Measurements from ENCODE around the gene CACNA1D. TPM values are rescaled to one million over a fixed set of nuclear protein-coding genes. Genes with fewer than 3 reads are reported as not detected.

CACNA1D gene
- total and polyA plus RNA-seq, 2 experiments from 2014 or later = 5.2 to 27.8 TPM

DNA sequence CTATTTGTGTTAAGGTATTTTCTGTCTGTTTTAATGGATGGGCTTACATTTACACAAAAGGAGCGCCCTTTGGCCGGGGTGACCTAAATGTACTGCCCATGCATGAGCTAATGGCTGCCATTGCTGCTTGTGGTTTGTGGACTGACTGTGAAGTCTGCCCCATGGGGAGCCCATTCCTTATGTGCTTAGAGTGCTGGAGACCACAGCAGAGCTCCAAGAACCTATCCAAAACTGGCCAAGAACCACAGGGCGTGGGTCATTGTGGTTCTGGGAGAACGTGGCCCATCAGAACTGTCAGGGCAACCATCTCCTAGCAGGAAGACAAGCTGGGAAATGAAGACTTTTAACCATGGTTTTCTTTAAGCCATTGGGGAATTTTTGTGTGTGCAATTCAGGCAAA, 246.5 kb downstream of the CACNA1D start:
- Histone ChIP-seq H3K4me2 (no peak overlapping the region), H3K4me3 (no peak overlapping the region), H3K9me3 (ENCODE audit: low read depth) (no peaks in the 10 kb centered on the region), H3K27me3 (no peaks in the 10 kb centered on the region), H2AFZ (no peak overlapping the region), H3K9me2 (replicated peaks; ENCODE audit: insufficient read depth) (no peaks in the 10 kb centered on the region), H3K4me1 (ENCODE audit: insufficient read depth) (no peaks in the 10 kb centered on the region), H4K20me1 (ENCODE audit: insufficient read depth, poor library complexity, severe bottlenecking) (no peaks in the 10 kb centered on the region), H3K27ac (no peak overlapping the region), H3K36me3 (replicated peaks; ENCODE audit: insufficient read depth, low read depth) (no peaks in the 10 kb centered on the region), H3K79me2 (no peaks in the 10 kb centered on the region)
- no peak for TF ChIP-seq EZH2phosphoT487 (IDR thresholded peaks at IDR 0.05; ENCODE audit: low read depth, severe bottlenecking, unreplicated experiment)
- TF ChIP-seq, protein P1, sequence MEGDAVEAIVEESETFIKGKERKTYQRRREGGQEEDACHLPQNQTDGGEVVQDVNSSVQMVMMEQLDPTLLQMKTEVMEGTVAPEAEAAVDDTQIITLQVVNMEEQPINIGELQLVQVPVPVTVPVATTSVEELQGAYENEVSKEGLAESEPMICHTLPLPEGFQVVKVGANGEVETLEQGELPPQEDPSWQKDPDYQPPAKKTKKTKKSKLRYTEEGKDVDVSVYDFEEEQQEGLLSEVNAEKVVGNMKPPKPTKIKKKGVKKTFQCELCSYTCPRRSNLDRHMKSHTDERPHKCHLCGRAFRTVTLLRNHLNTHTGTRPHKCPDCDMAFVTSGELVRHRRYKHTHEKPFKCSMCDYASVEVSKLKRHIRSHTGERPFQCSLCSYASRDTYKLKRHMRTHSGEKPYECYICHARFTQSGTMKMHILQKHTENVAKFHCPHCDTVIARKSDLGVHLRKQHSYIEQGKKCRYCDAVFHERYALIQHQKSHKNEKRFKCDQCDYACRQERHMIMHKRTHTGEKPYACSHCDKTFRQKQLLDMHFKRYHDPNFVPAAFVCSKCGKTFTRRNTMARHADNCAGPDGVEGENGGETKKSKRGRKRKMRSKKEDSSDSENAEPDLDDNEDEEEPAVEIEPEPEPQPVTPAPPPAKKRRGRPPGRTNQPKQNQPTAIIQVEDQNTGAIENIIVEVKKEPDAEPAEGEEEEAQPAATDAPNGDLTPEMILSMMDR (IDR thresholded peaks at IDR 0.05; ENCODE audit: poor library complexity) = no peak
- WGBS (ENCODE audit: low lambda C conversion rate, missing lambda C conversion rate) = 94% methylated on average over 4 of the region's 4 CpGs
- DNase-seq (ENCODE audit: low spot score) = no peak

DNA sequence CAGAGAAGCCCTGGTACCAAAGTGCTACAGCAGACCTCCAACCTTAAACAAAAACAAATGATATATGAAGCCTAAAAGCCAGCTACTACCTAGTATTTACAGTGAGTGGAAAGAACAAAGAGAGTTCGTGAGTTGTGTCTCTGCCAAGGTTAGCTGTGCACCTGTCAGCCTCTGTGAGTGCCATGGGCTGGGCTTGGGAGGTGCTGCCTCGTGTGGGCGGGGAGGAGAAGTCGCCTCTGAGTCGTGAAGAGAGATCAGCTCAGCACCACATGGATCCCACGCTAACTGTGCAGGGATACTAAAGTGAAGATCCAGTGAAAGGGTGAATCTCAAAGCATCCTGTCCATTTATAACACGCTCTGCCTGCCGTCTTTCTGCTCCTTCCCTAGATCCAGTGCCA, 249.9 kb downstream of the CACNA1D start:
- no peak overlapping the region for H3K4me2 ChIP-seq
- H4K20me1 ChIP-seq (ENCODE audit: insufficient read depth, poor library complexity, severe bottlenecking) = no peaks in the 10 kb centered on the region
- H3K9me3 ChIP-seq (ENCODE audit: low read depth) = no peaks in the 10 kb centered on the region
- no peaks in the 10 kb centered on the region for H3K36me3 ChIP-seq (replicated peaks; ENCODE audit: insufficient read depth, low read depth)
- DNase-seq (ENCODE audit: low spot score) = peak; percentile 43
- no peak overlapping the region for H2AFZ ChIP-seq
- H3K79me2 ChIP-seq = no peaks in the 10 kb centered on the region
- WGBS (ENCODE audit: low lambda C conversion rate, missing lambda C conversion rate) = 60% methylated on average over 8 of the region's 8 CpGs
- no peaks in the 10 kb centered on the region for H3K27me3 ChIP-seq
- H3K4me3 ChIP-seq = no peak overlapping the region
- H3K4me1 ChIP-seq (ENCODE audit: insufficient read depth) = no peaks in the 10 kb centered on the region
- H3K27ac ChIP-seq = no peak overlapping the region
- TF ChIP-seq, protein P1 (IDR thresholded peaks at IDR 0.05; ENCODE audit: poor library complexity) = no peak
- TF ChIP-seq EZH2 (IDR thresholded peaks at IDR 0.05; ENCODE audit: borderline replicate concordance) (no peak), EZH2phosphoT487 (IDR thresholded peaks at IDR 0.05; ENCODE audit: low read depth, severe bottlenecking, unreplicated experiment) (no peak)
- no peaks in the 10 kb centered on the region for H3K9me2 ChIP-seq (replicated peaks; ENCODE audit: insufficient read depth)

DNA sequence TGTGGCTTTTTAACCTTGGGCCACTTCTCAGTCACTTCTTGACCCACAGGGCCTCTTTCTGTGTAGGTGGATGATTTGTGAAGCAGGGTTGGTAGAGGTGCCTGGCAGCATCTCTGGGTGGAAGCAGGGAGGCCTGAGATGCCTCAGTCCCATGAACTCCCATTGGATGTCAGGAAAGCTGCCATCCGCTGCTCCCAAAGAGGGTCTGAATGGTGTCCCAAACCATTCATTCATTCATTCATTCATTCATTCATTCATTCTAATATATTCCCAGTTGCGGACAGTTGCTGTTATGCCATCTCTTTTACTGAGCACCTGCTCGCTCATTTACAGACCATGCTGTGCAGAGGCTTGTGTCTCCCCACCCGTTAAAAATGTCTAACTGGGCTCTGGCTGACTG, 253.1 kb downstream of the CACNA1D start:
- no peak for DNase-seq (ENCODE audit: low spot score)
- no peak overlapping the region for H3K4me3 ChIP-seq
- no peak overlapping the region for H3K4me2 ChIP-seq
- no peak for TF ChIP-seq EZH2 (IDR thresholded peaks at IDR 0.05; ENCODE audit: borderline replicate concordance)
- TF ChIP-seq EZH2phosphoT487 (IDR thresholded peaks at IDR 0.05; ENCODE audit: low read depth, severe bottlenecking, unreplicated experiment) = no peak
- TF ChIP-seq, protein P1 (IDR thresholded peaks at IDR 0.05; ENCODE audit: poor library complexity) = no peak
- H3K9me3 ChIP-seq (ENCODE audit: low read depth) = no peaks in the 10 kb centered on the region
- no peaks in the 10 kb centered on the region for H3K27me3 ChIP-seq
- H3K27ac ChIP-seq = no peak overlapping the region
- H3K4me1 ChIP-seq (ENCODE audit: insufficient read depth) = no peaks in the 10 kb centered on the region
- H4K20me1 ChIP-seq (ENCODE audit: insufficient read depth, poor library complexity, severe bottlenecking) = no peaks in the 10 kb centered on the region
- H3K9me2 ChIP-seq (replicated peaks; ENCODE audit: insufficient read depth) = no peaks in the 10 kb centered on the region
- H3K79me2 ChIP-seq = no peaks in the 10 kb centered on the region
- WGBS (ENCODE audit: low lambda C conversion rate, missing lambda C conversion rate) = 91% methylated on average over 4 of the region's 4 CpGs
- no peak overlapping the region for H2AFZ ChIP-seq
- H3K36me3 ChIP-seq (replicated peaks; ENCODE audit: insufficient read depth, low read depth) = no peaks in the 10 kb centered on the region
